GM19240 (cell line): Measurements from ENCODE around the gene FGFR1OP2.
"Not testable (repeated sequence)": the region's sequence is repeated elsewhere in the genome, so short reads cannot be mapped to it uniquely, and the experiment has no call there.

Experiments used
- DNase-seq: peaks from one replicate; pipeline ENCODE4 v3.0.0; 2011; ENCODE audit warnings: low spot score; ENCODE audit not compliant: insufficient read length

Gene FGFR1OP2

DNA sequence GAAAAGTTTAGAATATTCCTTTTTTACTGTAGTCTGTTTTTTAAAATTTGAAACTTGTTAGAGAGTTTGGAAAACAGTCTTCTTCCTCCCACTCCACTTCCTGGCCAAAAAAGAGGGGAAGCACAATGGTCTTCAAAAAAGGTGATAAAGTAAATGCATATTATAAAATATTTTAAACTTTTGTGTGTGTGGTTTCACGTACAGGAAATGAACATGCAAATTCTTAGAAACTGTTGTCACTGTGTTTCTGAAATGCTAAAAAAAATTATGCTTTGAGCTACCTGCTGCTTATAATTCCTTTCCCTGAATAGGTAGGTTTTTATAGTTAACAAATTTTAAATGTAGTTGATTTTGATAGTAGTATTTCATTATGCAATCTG lies 2.9 kb downstream of the FGFR1OP2 start:
- no peak for DNase-seq

DNA sequence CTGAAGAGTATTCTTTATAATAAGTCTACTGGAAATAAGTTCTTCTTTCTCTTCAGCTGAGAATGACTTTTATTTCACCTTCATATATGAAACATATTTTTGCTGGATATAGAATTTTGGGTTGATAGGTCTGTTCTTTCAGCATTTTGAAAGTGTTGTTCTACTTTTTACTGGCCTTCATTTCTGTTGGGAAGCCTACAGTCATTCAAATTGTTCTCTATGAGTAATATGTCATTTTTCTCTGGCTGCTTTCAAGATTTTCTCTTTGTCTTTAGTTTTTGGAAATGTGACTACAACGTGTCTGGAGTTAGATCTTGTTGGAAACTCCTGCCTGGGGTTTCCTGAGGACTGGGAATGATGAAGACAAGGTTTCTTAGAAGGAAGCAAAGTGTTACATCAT lies 10.0 kb downstream of the FGFR1OP2 start:
- DNase-seq: no peak

DNA sequence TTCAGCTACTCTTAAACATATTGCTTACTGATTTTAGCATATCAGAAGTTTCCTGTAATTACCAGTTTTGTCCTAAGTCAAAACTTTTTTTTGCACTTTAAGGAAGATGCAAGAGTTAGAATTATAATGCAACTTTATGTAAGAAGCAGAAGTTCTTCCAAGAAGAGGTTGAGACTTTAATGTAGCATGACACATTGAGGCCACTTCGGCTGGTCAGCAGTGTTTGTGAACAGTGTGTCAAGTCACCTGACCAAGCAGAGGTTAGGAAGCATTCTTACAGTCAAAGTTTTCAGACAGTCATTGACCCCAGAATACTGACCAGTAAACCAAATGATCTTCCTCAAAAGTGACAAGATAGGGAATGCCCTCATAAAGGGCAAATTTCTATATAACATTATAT lies 15.2 kb downstream of the FGFR1OP2 start:
- no peak for DNase-seq

DNA sequence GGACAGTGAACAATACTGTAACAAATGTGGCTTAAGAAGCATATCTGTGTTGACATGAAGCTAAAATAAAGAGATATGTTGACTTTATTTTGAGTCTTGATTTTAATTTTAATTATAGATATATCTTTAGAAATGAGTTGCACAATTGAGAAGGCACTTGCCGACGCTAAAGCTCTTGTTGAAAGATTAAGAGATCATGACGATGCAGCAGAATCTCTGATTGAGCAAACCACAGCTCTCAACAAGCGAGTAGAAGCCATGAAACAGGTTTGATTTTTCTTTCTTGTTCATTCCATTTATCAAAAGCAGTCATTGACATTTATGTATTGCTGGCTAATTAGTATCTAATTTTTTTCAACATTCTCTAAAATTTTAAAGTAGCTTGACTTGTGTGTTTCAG lies 15.8 kb downstream of the FGFR1OP2 start:
- DNase-seq: no peak

DNA sequence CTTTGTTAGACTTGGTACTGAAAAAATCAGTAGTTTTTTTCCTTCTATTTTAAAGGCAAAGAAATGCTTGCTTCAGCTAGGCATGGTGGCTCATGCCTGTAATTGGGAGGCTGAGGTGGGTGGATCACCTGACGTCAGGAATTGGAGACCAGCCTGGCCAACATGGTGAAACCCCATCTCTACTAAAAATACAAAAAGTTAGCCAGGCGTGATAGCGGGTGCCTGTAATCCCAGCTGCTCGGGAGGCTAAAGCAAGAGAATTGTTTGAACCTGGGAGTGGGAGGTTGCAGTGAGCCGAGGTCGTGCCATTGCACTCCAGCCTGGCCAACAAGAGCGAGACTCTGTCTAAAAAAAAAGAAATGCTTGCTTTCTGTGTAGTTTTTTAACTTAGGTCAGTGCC lies 23.1 kb downstream of the FGFR1OP2 start:
- not testable (repeated sequence) for DNase-seq

DNA sequence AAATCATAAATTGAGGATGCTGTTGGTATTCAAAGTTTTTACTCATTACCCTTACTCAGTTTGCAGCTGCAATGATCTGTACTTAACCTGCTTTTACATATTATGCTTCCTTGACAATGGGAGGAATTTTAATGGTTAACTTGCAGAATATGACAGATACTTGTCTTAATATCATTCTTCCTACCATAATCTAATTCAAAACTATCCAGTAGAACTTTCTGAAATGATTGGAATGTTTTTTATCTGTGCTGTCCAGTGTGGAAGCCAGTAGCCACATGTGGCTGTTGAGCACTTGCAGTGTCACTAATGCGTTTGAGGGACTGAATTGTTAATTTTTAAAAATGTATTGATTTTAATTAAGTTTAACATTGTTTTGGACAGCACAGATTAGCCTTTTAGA lies 23.5 kb downstream of the FGFR1OP2 start:
- DNase-seq: no peak

DNA sequence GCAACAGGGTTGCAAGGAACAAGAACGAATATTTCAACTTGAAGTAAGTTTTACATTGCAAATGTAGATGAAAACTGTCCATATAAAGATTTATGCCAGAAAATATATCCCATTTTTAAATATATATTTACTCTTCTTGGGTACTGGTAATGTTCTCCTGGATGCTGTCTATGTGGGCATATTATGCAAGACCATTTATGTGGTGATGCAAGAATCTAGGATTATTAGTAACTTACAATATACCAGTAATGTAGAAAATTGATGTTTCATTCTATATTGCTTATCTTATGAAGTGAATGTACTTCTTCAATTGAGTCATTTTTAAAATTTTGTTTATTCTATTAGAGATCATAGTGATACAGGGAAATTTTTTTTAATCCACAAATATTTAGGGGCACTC lies 25.1 kb downstream of the FGFR1OP2 start:
- DNase-seq: no peak

DNA sequence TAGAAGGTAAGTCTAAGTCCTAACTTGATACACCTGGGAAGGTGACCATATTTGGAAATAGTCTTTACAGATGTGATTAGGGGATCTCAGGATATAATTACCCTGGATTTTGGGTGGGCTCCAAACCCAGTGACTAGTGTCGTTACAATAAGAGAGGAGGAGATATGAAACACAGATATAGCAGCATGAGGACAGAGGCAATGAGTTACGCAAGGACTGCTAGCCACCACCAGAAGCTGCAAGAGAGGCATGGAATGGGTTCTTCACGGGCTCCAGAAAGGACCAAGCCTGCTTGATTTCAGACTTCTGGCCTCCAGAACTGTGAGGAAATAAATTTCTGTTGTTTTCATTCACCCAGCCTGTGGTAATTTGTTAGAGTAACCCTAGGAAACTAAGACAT lies 28.6 kb downstream of the FGFR1OP2 start:
- DNase-seq: no peak

DNA sequence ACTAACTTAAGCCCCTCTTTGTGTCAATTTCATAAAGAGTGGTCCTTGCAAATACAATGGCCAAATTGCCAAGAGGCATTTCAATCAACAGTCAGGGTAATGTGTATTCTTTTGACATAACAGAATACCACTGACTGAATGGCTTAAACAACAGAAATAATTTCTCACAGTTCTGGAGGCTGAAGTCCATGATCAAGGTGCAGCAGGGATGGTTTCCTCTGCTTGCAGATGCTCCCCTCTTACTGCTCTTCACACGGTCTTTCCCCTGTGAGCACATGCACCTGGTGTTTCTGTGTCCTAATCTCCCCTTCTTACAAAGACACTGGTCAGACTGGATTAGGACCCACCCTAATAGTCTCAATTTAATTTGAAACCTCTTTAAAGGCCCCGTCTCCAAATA lies 31.9 kb downstream of the FGFR1OP2 start:
- no peak for DNase-seq

DNA sequence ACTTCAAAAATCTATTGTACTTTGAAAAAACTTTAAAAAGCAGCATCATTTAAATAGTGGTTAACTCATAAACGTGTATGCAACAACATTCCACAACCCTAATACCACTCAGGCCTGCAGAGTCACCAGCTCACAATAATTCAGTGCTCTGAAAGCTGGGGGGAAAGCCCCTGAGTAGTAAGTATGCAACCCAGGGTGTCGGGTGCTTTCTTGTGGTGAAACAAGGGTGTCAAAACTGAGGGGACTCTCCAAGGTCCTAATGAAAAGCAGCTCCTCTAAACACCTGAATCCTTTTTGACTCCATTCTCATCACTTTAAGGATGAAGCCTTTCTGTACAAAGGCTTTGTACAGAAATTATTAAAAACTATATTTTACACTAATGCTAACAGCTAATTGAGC lies 33.7 kb downstream of the FGFR1OP2 start:
- DNase-seq: peak; percentile 55

DNA sequence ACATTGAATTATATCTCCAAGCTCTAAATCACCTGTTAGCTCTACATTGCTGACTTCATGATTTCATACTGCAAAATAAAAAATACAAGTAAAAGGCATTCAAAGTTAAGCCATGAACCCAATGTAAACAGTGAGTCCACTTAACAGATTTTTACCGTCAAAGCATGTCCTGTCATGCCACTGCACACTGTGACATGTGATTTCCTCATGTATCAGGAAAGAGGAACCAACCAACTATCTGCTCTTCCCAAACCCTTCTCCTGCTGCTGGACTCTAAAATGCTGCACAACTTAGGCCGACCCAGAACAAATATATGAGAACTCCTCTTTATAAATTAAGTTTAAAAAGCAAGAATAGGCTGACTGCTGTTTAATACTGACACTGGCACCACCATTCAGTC lies 38.4 kb downstream of the FGFR1OP2 start:
- no peak for DNase-seq

DNA sequence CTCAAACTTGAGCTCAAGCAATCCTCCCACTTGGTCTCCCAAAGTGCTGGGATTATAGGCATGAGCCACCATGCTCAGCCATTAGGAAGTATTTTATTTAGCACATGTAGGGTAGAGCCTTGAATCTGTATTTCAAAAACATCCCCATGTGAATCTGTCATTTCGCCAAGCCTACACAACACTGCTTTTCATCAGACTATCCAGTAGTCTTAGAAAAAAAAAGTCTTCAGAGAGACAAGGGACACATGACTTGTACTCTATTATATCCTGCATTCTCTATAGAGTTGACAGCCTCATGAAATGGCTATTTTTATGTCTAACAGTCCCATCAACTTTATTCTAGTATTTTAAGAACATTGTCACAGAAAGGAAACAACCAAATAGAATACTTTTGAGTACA lies 40.5 kb downstream of the FGFR1OP2 start:
- no peak for DNase-seq

DNA sequence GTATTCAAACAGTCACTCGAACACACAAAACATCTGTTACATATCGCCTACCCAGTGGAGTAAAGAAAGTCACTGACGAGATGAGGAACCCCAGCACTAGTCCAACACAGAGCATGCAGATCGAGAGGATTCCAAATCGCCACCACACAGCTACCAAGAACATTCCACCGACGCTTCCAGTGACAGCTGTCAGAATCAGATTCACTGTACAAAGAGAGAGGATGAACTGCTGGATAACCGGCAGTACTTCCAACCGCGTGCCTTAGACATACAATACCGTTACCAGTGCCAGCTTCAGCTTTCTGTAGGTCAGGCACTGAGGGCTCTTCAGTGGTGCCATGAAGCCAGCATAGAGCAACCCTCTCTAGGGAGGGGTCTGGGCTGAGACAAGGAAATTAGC lies 41.5 kb downstream of the FGFR1OP2 start:
- no peak for DNase-seq

DNA sequence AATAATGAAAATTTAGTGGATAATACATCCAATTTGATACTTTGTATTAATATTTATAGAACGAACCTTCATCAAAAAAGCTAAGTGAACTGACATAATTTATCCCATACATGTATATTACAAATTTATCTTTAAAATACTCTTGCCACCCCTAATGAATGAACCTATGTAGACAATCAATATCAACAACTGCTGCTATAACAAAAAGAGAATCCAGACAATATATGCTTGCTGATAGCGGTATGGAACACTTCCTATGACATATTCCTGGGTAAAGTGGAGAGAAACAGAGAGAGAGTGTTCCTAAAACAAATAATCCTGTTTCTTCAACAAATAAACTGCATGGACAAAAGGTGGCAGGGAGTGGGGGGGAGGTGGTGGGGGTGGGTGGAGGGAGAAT lies 44.6 kb downstream of the FGFR1OP2 start:
- no peak for DNase-seq

DNA sequence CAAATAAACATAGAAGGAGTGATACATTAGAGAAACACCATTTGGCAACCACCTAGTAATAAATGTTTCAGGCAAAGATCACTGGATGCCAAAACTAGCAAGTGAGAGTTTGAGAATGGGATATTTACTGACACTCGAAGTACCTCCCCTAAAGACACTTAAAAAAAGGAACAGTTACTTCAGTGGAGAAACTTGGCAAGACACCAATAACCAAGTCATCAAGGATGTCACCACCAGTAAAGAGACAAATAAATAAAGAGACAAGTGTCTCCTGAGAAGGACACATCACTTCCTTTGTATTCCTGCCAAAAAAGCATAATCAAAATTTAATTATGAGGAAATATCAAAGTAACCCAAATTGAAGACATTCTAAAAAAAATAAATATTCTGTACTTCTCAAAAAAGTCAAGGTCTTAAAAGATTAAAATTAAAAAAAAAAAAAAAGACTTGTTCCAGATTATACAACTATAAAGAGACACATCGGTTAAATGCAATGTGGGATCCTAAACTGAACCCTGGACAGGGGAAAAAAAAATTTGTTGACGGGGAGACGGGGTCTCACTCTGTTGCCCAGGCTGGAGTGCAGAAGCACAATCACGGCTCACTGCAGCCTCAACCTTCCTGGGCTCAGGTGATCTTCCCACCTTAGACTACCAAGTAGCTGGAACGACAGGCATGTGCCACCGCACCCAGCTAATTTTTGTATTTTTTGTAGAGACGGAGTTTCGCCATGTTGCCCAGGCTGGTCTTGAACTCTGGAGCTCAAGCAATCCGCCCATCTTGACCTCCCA lies 49.6 kb downstream of the FGFR1OP2 start:
- no peak for DNase-seq

DNA sequence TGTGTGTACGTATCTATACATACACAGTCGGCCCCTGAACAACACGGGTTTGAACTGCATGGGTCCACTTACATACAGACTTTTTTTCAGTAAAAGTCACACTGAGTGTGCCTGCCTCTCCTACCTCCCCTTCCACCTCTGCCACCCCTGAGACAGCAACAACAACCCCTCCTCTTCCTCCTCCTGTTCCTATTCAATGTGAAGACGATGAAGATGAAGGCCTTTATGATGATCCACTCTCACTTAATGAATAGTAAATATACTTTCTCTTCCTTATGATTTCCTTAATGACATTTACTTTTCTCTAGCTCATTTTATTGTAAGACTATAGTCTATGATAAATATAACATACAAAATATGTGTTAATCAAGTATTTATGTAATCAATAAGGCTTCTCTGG lies 50.4 kb downstream of the FGFR1OP2 start:
- no peak for DNase-seq

DNA sequence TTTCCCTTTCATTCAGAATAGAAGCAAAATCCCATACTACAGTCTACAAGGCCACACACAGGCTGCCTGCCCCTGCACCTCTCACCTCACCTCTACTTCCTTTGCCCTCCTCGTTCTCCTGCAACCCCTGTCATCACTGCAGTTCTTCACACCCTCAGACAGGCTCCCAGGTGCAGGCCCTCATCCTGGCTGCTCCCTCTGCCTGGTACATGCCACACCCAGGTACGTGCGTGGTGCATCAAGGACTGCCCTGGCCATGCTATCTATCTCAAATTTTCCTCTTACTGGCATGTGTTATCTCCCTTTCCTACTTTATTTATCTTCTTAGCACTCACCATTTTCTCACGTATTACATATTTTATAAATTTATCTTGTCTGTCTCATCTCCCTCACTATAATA lies 51.6 kb downstream of the FGFR1OP2 start:
- DNase-seq: no peak

DNA sequence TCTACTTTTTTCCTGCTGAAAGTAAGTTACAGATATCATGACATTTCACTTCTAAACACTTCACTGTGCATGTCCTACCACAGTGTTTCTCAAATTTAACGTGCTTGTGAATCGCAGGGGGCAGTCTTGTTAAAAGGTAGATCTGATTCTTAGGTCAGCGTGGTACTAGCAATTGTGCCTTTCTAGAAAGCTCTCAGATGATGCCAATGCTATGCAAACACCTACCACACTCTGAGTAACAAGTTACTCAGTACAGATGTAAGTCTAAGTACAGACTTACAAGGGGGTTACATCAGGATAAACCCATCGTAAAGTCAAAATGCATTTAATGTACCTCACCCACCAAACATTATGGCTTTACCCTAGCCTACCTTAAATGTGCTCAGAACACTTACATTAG lies 53.6 kb downstream of the FGFR1OP2 start:
- no peak for DNase-seq

DNA sequence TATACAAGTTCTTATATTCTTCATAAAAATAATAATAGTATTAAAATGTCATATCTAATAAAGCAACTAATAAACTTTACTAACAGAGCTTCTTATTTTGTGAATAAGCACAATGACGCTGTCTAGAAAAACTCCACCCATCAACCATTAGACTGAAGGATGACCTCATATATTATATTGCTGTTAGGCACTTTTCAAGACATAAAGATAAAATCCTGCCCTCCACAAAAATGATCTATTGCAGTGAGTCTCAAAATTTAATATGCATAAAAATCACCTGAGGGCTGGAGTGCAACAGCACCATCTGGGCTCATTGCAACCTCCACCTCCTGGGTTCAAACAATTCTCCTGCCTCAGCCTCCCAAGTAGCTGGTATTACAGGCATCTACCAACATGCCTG lies 55.8 kb downstream of the FGFR1OP2 start:
- DNase-seq: no peak

DNA sequence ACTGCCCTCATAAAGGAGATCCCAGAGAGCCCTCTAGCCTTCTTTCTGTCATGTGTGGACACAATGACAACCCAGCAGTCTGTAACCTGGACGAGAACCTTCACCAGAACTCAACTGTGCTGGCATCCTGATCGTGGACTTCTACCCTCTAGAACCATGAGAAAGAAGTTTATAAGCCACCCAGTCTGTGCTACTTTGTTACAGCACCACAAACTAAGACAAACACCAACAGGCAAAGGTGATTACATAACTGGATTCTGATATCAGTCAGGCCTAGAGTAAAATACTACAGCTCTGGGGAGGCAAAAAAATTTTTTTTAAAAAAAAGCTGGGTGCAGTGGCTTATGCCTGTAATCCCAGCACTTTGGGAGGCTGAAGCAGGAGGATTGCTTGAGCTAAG lies 57.4 kb downstream of the FGFR1OP2 start:
- no peak for DNase-seq

DNA sequence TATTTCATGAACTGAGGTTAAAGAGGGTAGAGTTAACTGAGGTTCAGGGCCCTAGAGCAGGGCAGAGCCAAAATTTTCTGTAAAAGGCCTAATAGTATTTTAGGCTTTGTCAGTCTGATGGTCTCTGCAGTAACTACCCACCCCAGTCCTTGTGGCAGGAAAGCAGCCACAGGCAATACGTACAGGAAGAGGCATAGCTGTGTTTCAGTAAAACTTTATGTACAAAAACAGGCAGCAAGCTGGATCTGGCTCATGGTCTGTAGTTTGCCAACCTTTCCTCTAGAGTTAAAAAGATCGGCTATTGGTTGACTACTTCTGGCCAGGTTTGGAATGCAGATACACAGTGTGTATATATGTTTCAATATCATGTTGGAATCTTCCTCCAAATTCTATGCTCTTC lies 58.7 kb downstream of the FGFR1OP2 start:
- DNase-seq: no peak

DNA sequence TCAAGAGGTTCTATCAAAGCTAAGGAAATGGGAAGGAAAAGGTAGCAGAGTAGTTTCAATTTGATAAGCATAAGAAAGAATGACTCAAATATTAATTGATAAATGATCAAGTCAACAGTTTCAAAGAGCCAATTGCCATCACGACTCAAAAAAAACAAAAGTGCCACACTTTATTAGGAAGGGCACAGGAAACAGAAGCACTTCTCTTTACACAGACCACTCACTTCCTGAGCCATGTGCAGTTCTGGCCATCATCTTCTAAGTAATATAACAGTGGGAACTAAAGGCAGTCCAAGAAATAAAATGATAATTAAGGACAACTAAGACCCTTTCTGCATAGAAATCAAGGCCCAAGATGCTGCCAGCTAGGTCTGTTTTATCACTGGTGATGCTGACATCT lies 62.7 kb downstream of the FGFR1OP2 start:
- DNase-seq: no peak

DNA sequence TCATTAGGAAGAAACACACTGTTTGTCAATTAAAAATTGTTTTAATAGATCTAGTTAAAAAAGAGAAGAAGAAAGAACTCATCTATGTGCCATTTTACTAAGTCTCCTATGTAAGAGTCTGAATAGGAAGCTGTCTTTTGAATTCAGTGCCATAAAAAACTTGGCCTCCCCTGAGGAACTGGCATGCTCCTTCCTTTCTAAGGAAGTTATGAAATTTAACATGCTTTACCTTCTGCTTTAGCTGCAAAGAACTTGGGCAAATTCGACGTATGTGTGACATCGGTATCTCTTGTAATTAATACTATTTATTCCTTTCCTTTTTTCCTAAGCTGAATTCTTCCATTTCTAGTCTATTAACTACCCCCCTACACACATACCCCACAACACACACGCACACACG lies 63.4 kb downstream of the FGFR1OP2 start:
- no peak for DNase-seq

DNA sequence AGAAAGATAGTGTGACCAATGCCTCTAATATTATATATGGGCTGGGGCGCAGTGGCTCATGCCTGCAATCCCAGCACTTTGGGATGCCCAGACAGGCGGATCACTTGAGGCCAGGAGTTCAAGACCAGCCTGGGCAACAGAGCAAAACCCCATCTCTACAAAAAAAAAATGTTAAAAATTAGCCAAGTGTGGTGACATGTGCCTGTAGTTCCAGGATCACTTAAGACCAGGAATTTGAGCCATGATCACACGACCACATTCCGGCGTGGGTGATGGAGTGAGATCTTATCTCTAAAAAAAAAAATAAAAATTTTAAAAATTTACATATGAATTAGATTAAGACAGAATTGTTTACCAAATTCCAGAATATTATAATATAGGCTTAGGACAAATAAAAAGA lies 63.9 kb downstream of the FGFR1OP2 start:
- no peak for DNase-seq
